ENCODE data around the gene ABHD5. TPM values are rescaled to one million over a fixed set of nuclear protein-coding genes. Genes with fewer than 3 reads are reported as not detected.

ABHD5 gene
- total RNA-seq, 1 donor from 2014 or later: 17.5 TPM

GRCh38 chr3:43688245-43688650 is 2.5 kb upstream of the ABHD5 start:
- peaks cover 14% of the 10 kb centered on the region for H3K4me1 Mint-ChIP-seq (ENCODE audit: unreplicated experiment)
- no peak overlapping the region for H3K4me3 Mint-ChIP-seq (ENCODE audit: unreplicated experiment)
- no peak overlapping the region for H3K27ac Mint-ChIP-seq (ENCODE audit: unreplicated experiment)
- H3K9me3 Mint-ChIP-seq (ENCODE audit: unreplicated experiment): no peaks in the 10 kb centered on the region
- no peaks in the 10 kb centered on the region for H3K36me3 Mint-ChIP-seq (ENCODE audit: low read depth, unreplicated experiment)
- TF ChIP-seq, protein P1, sequence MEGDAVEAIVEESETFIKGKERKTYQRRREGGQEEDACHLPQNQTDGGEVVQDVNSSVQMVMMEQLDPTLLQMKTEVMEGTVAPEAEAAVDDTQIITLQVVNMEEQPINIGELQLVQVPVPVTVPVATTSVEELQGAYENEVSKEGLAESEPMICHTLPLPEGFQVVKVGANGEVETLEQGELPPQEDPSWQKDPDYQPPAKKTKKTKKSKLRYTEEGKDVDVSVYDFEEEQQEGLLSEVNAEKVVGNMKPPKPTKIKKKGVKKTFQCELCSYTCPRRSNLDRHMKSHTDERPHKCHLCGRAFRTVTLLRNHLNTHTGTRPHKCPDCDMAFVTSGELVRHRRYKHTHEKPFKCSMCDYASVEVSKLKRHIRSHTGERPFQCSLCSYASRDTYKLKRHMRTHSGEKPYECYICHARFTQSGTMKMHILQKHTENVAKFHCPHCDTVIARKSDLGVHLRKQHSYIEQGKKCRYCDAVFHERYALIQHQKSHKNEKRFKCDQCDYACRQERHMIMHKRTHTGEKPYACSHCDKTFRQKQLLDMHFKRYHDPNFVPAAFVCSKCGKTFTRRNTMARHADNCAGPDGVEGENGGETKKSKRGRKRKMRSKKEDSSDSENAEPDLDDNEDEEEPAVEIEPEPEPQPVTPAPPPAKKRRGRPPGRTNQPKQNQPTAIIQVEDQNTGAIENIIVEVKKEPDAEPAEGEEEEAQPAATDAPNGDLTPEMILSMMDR (IDR thresholded peaks at IDR 0.05; ENCODE audit: unreplicated experiment): no peak
- peaks cover 3% of the 10 kb centered on the region for H3K27me3 Mint-ChIP-seq (ENCODE audit: unreplicated experiment)
- no peak for DNase-seq (ENCODE audit: low spot score)

GRCh38 chr3:43689166-43689565 is 1.6 kb upstream of the ABHD5 start:
- H3K4me3 Mint-ChIP-seq (ENCODE audit: unreplicated experiment): peak overlapping the region; percentile 0
- no peaks in the 10 kb centered on the region for H3K9me3 Mint-ChIP-seq (ENCODE audit: unreplicated experiment)
- H3K4me1 Mint-ChIP-seq (ENCODE audit: unreplicated experiment): peaks cover 16% of the 10 kb centered on the region
- H3K36me3 Mint-ChIP-seq (ENCODE audit: low read depth, unreplicated experiment): no peaks in the 10 kb centered on the region
- H3K27me3 Mint-ChIP-seq (ENCODE audit: unreplicated experiment): peaks cover 3% of the 10 kb centered on the region
- no peak for DNase-seq (ENCODE audit: low spot score)
- TF ChIP-seq, protein P1 (IDR thresholded peaks at IDR 0.05; ENCODE audit: unreplicated experiment): no peak
- no peak overlapping the region for H3K27ac Mint-ChIP-seq (ENCODE audit: unreplicated experiment)

DNA sequence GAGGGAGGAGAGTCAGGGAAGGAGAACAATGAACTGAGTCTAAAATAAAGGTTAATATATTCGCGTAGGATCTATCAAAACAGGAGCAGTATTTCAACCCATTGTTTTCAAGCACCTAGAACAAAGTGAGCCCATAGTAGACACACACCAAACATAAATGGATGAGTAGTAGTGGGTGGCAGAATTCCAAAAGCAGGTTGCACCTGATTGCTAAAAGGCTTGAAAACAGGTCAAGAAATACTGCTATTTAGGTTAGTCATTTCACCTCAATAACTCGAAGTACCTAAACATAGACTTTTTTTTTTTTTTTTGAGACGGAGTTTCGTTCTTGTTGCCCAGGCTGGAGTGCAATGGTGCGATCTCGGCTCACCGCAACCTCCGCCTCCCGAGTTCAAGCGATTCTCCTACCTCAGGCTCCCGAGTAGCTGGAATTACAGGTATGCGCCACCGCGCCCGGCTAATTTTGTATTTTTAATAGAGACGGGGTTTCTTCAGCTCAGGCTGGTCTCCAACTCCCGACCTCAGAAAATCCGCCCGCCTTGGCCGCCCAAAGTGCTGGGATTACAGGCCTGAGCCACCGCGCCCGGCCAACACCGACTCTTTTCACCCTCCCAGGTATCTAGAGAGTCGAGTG is 855 bp upstream of the ABHD5 start:
- Mint-ChIP-seq H3K36me3 (ENCODE audit: low read depth, unreplicated experiment) (no peaks in the 10 kb centered on the region), H3K4me3 (ENCODE audit: unreplicated experiment) (peak overlapping the region; percentile 94), H3K4me1 (ENCODE audit: unreplicated experiment) (peaks cover 16% of the 10 kb centered on the region), H3K27ac (ENCODE audit: unreplicated experiment) (no peak overlapping the region), H3K27me3 (ENCODE audit: unreplicated experiment) (peaks cover 3% of the 10 kb centered on the region), H3K9me3 (ENCODE audit: unreplicated experiment) (no peaks in the 10 kb centered on the region)
- no peak for DNase-seq (ENCODE audit: low spot score)
- TF ChIP-seq, protein P1 (IDR thresholded peaks at IDR 0.05; ENCODE audit: unreplicated experiment): no peak

DNA sequence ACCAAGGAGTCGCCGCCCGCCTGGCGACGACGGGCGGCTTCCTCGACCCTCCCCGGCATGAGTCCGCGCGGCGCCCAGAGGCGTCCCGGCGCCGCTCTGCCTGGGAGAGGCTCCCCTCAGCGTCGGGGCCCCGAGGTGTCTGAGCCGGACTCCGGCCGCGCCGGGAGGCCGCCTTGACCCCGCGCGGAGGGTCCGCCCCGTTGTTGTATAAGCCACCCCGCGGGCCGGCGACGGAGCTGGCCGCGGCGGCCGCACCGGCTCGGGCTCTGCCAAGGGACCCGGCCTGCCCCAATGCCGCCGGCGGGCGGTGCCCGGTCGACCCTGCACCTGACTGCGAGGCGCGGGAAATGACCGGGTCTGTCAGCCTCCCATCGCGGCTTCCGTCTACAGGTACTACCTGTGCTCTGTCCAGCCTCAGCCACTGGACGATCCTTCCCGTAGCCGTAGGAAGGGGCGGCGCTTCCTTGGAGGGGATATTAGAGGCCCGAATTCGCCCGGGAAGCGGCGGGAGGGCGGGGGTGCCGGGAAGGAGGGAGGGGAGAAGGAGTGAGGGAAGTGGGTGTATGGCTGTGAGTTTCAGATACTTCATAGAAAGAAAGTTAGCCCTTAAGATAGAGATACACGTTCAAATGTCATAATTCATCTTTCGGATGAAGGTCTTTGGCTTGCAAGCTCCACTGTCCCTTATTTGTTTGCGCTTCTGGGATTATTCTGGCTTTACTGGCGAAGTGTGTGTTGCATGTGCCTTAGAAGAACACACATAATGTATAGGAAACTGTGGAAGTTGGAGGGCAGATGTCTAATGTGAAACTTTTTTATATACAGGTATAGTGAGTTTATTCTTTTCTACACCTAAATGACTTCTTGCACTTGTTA is 620 bp downstream of the ABHD5 start:
- Mint-ChIP-seq H3K4me3 (ENCODE audit: unreplicated experiment) (peak overlapping the region; percentile 94), H3K9me3 (ENCODE audit: unreplicated experiment) (no peaks in the 10 kb centered on the region), H3K4me1 (ENCODE audit: unreplicated experiment) (peaks cover 16% of the 10 kb centered on the region), H3K36me3 (ENCODE audit: low read depth, unreplicated experiment) (no peaks in the 10 kb centered on the region), H3K27me3 (ENCODE audit: unreplicated experiment) (peaks cover 3% of the 10 kb centered on the region), H3K27ac (ENCODE audit: unreplicated experiment) (no peak overlapping the region)
- DNase-seq (ENCODE audit: low spot score): peak; percentile 50
- TF ChIP-seq, protein P1 (IDR thresholded peaks at IDR 0.05; ENCODE audit: unreplicated experiment): no peak

Measured in endothelial cell (in vitro differentiated cells).